GM13977 (cell line): ENCODE results near the gene CNTNAP2.

Source experiments
- DNase-seq: peaks from one replicate; pipeline ENCODE4 v3.0.0; 2012; ENCODE audit warnings: low spot score
- in situ Hi-C: fragments of 300-500 bp; cut with MboI; formaldehyde crosslinking; loops from one replicate; pipeline ENCODE4 v1.12.0; 2022; ENCODE audit warnings: low sequenced_read_pairs, low pct_unique_long_range_greater_than_20kb, mixed read lengths, inconsistent platforms; ENCODE audit not compliant: unreplicated experiment
- TF ChIP-seq, protein P1 (sequence below): IDR thresholded peaks from 2 replicates; pipeline ENCODE4 v1.5.1; 2012; ENCODE audit warnings: mild to moderate bottlenecking, control low read depth; ENCODE audit not compliant: insufficient read depth; ENCODE audit errors: extremely low read depth, missing control alignments

CNTNAP2 gene

DNA sequence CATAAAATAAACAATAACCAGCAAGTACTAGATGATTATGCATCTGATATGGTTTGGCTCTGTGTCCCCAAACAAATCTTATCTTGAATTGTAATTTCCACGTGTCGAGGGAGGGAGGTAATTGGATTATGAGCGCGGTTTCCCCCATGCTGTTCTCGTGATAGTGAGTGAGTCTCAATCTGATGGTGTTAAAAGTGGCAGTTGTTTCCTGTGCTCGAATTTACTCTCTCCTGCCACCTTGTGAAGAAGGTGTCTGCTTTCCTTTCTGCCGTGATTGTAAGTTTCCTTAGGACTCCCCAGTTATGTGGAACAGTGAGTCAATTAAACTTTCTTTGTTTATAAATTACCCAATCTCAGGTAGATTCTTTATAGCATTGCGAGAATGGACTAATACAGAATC is 15.1 kb downstream of the CNTNAP2 start:
- in situ Hi-C loops, result no loop called here
- DNase-seq, result no peak
- TF ChIP-seq, protein P1, sequence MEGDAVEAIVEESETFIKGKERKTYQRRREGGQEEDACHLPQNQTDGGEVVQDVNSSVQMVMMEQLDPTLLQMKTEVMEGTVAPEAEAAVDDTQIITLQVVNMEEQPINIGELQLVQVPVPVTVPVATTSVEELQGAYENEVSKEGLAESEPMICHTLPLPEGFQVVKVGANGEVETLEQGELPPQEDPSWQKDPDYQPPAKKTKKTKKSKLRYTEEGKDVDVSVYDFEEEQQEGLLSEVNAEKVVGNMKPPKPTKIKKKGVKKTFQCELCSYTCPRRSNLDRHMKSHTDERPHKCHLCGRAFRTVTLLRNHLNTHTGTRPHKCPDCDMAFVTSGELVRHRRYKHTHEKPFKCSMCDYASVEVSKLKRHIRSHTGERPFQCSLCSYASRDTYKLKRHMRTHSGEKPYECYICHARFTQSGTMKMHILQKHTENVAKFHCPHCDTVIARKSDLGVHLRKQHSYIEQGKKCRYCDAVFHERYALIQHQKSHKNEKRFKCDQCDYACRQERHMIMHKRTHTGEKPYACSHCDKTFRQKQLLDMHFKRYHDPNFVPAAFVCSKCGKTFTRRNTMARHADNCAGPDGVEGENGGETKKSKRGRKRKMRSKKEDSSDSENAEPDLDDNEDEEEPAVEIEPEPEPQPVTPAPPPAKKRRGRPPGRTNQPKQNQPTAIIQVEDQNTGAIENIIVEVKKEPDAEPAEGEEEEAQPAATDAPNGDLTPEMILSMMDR, result no peak

DNA sequence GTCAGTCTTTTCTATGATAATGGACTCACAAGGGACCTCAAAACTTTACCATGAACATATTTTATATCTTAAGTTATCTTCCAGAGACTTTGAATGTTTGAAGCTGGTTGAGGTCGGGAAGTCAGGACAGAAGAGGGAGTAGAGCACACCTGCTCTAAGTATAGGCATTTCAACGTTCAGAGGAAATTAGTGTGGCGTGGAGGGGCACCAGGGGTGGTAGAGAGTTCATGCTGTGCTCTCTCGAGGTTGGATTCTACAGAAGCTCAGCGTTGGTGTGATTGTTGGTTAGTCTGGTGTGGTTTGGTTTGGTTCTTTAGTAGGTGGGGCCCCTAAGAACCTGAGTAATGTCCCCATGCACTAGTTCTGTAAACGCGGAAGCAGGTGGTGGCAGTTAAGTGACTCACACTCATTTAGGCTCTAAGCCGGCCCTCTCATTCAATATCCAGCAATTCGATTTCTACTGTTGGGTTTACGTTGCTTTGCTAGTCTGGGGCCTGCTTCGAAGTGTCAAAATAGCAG is 19.8 kb downstream of the CNTNAP2 start:
- TF ChIP-seq, protein P1, result no peak
- in situ Hi-C loops, result no loop called here
- no peak for DNase-seq

DNA sequence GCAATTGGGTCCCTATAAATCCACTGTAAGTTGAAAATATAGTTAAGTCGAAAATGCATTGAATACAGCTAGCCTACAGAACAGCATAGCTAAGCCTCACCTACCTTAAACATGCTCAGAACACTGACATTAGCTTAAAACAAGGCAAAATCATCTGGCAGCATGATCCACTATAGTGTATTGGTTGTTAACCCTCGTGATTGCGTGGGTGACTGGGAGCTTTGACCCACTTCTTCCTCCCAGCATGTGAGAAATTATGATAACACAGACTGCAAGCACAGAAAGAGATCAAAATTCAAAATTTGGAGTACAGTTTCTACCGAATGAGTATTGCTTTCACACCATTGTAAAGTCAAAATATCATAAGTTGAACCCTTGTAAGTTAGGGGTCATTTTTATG is 22.3 kb downstream of the CNTNAP2 start:
- in situ Hi-C loops, result no loop called here
- DNase-seq, result no peak
- TF ChIP-seq, protein P1, result no peak

DNA sequence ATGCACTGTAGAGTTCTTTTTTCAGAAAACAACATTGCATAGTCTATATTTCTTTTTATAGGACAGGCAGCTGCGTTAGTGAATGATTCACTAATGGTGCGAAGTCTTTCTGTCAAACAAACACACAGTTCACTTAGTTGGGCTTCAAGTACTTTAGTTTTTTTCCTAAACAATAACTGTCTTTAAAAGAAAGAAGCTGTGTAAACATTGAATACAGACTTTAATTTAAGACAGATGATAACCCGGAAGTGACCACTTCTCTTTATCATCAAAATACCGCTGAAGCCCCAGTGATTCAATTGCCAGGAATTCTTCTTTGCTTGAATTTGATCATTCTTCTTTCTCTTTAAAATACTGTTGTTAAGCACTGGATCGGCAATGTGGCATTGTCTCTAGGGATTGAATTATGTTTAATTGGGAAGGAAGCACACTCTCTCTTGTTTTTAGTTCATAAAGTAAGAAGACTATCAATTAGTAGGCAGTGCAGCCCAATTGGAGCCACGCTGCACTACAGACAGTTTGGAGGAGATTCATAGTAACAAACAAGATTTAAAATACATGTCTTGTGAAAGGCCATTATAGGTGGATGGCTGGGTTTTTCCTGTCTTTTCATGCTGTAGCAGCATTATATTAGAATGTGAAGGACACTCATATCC is 30.4 kb downstream of the CNTNAP2 start:
- in situ Hi-C loops, result no loop called here
- DNase-seq, result no peak
- TF ChIP-seq, protein P1, result no peak

DNA sequence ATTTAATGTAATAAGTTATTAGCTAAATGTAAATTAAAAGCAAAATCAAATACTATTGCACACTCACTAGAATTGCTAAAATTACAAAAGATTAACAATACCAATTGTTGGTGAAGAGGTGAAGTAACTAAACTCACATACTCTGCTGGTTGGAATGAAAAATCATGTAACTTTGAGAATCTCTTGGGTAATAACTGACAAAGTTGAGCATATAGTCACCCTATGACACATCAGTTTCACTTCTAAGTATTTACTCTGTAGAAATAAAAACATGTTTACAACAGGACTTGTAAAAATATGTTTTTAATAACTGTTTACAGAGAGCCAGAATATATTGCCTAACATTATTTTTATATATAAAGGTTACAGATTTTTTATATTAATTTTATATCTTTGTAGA is 33.6 kb downstream of the CNTNAP2 start:
- no peak for DNase-seq
- TF ChIP-seq, protein P1, result no peak
- in situ Hi-C loops, result no loop called here

DNA sequence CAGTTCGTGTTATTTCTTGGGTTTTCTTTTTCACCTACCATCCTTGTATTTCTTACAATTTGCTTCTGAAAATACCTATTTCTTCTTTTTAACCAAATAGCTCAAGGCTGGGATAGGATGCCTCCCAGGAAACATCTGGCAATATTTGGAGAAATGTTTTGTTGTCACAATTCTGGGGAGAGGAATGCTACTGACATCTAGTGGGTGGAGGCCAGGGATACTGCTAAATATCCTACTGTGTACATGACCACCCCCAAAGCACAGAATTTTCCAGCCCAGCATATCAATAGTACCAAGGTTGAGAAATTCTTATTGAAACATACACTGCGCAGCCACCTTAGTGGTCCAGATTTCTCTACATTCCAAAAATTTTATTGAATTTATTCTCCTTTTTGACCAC is 55.5 kb downstream of the CNTNAP2 start:
- TF ChIP-seq, protein P1, result no peak
- no peak for DNase-seq
- in situ Hi-C loops, result no loop called here
